HEK293 (cell line): ENCODE measurements around the gene SNN.

ENCODE experiments used
- FEZF1 ChIP-seq: fragments of 450-650 bp; formaldehyde crosslinking; IDR thresholded peaks from 2 replicates; pipeline ENCODE4 v1.5.1; 2016; ENCODE audit warnings: missing biosample characterization, missing genetic modification characterization
- GLI4 ChIP-seq: fragments of 450-650 bp; formaldehyde crosslinking; IDR thresholded peaks from 2 replicates; pipeline ENCODE4 v1.5.1; 2016; ENCODE audit warnings: missing biosample characterization, missing genetic modification characterization
- HOXC10 ChIP-seq: sonication (generic); formaldehyde crosslinking; IDR thresholded peaks from 2 replicates; pipeline ENCODE4 v1.8.1; 2023; ENCODE audit warnings: mild to moderate bottlenecking, missing genetic modification reagents
- IKZF3 ChIP-seq: fragments of 450-650 bp; IDR thresholded peaks from 2 replicates; pipeline ENCODE4 v1.5.0; 2018; ENCODE audit warnings: missing biosample characterization, mild to moderate bottlenecking, missing genetic modification characterization, moderate library complexity
- KLF7 ChIP-seq: fragments of 450-650 bp; formaldehyde crosslinking; IDR thresholded peaks from 2 replicates; pipeline ENCODE4 v1.5.1; 2016; ENCODE audit warnings: missing biosample characterization, missing genetic modification characterization, borderline replicate concordance
- KLF8 ChIP-seq: fragments of 450-650 bp; formaldehyde crosslinking; IDR thresholded peaks from 2 replicates; pipeline ENCODE4 v1.5.1; 2016; ENCODE audit warnings: missing biosample characterization, missing genetic modification characterization
- KLF9 ChIP-seq: fragments of 450-650 bp; formaldehyde crosslinking; IDR thresholded peaks from 2 replicates; pipeline ENCODE4 v1.5.1; 2016; ENCODE audit warnings: missing biosample characterization, missing genetic modification characterization, low read depth
- MEIS1 ChIP-seq: sonication (generic); formaldehyde crosslinking; IDR thresholded peaks from 2 replicates; pipeline ENCODE4 v1.8.1; 2022; ENCODE audit warnings: missing genetic modification reagents, mild to moderate bottlenecking, borderline replicate concordance
- OSR2 ChIP-seq: fragments of 450-650 bp; formaldehyde crosslinking; IDR thresholded peaks from 2 replicates; pipeline ENCODE4 v1.5.1; 2016; ENCODE audit warnings: missing biosample characterization, missing genetic modification characterization
- PATZ1 ChIP-seq: fragments of 450-650 bp; formaldehyde crosslinking; IDR thresholded peaks from 2 replicates; pipeline ENCODE4 v1.5.1; 2016; ENCODE audit warnings: missing biosample characterization, missing genetic modification characterization
- SCRT2 ChIP-seq: fragments of 450-650 bp; formaldehyde crosslinking; IDR thresholded peaks from 2 replicates; pipeline ENCODE4 v1.5.1; 2016; ENCODE audit warnings: missing biosample characterization, missing genetic modification characterization
- ZBTB20 ChIP-seq: fragments of 450-650 bp; formaldehyde crosslinking; IDR thresholded peaks from 2 replicates; pipeline ENCODE4 v1.5.1; 2016; ENCODE audit warnings: missing biosample characterization, missing genetic modification characterization
- ZBTB48 ChIP-seq: fragments of 450-650 bp; formaldehyde crosslinking; IDR thresholded peaks from 2 replicates; pipeline ENCODE4 v1.5.1; 2016; ENCODE audit warnings: missing biosample characterization, missing genetic modification characterization
- ZBTB6 ChIP-seq: fragments of 450-650 bp; formaldehyde crosslinking; IDR thresholded peaks from 2 replicates; pipeline ENCODE4 v1.5.1; 2017; ENCODE audit warnings: missing biosample characterization, missing genetic modification characterization
- ZFP3 ChIP-seq: fragments of 450-650 bp; formaldehyde crosslinking; IDR thresholded peaks from 2 replicates; pipeline ENCODE4 v1.5.1; 2016; ENCODE audit warnings: low read depth, missing biosample characterization, missing genetic modification characterization
- ZNF112 ChIP-seq: fragments of 450-650 bp; formaldehyde crosslinking; IDR thresholded peaks from 2 replicates; pipeline ENCODE4 v1.5.0; 2017; ENCODE audit warnings: missing biosample characterization, missing genetic modification characterization
- ZNF114 ChIP-seq: fragments of 450-650 bp; formaldehyde crosslinking; IDR thresholded peaks from 2 replicates; pipeline ENCODE4 v1.5.0; 2017; ENCODE audit warnings: missing biosample characterization, missing genetic modification characterization
- ZNF19 ChIP-seq: fragments of 450-650 bp; formaldehyde crosslinking; IDR thresholded peaks from 2 replicates; pipeline ENCODE4; 2016; ENCODE audit warnings: missing biosample characterization, missing genetic modification characterization, low read depth
- ZNF23 ChIP-seq: fragments of 450-650 bp; formaldehyde crosslinking; IDR thresholded peaks from 2 replicates; pipeline ENCODE4 v1.5.1; 2016; ENCODE audit warnings: missing biosample characterization, missing genetic modification characterization, borderline replicate concordance
- ZNF248 ChIP-seq: fragments of 450-650 bp; formaldehyde crosslinking; IDR thresholded peaks from 2 replicates; pipeline ENCODE4 v1.5.1; 2017; ENCODE audit warnings: missing biosample characterization, missing genetic modification characterization
- ZNF324 ChIP-seq: fragments of 450-650 bp; formaldehyde crosslinking; IDR thresholded peaks from 2 replicates; pipeline ENCODE4 v1.5.1; 2016; ENCODE audit warnings: missing biosample characterization, missing genetic modification characterization
- ZNF341 ChIP-seq: fragments of 450-650 bp; formaldehyde crosslinking; IDR thresholded peaks from 2 replicates; pipeline ENCODE4; 2016; ENCODE audit warnings: low read depth, missing biosample characterization, missing genetic modification characterization
- ZNF37A ChIP-seq: fragments of 450-650 bp; IDR thresholded peaks from 2 replicates; pipeline ENCODE4 v1.5.1; 2018; ENCODE audit warnings: missing biosample characterization, missing genetic modification characterization
- ZNF433 ChIP-seq: fragments of 450-650 bp; formaldehyde crosslinking; IDR thresholded peaks from 2 replicates; pipeline ENCODE4 v1.5.1; 2016; ENCODE audit warnings: missing biosample characterization, missing genetic modification characterization, low read depth
- ZNF48 ChIP-seq: fragments of 450-650 bp; formaldehyde crosslinking; IDR thresholded peaks from 2 replicates; pipeline ENCODE4 v1.5.1; 2016; ENCODE audit warnings: missing biosample characterization, missing genetic modification characterization
- ZNF510 ChIP-seq: fragments of 450-650 bp; formaldehyde crosslinking; IDR thresholded peaks from 2 replicates; pipeline ENCODE4 v1.5.1; 2018; ENCODE audit warnings: mild to moderate bottlenecking, missing genetic modification characterization, missing biosample characterization; ENCODE audit not compliant: insufficient replicate concordance
- ZNF571 ChIP-seq: fragments of 450-650 bp; formaldehyde crosslinking; IDR thresholded peaks from 2 replicates; pipeline ENCODE4 v1.5.0; 2017; ENCODE audit warnings: missing biosample characterization, missing genetic modification characterization
- ZNF596 ChIP-seq: fragments of 450-650 bp; IDR thresholded peaks from 2 replicates; pipeline ENCODE4 v1.5.0; 2018; ENCODE audit warnings: missing biosample characterization, mild to moderate bottlenecking, missing genetic modification characterization, moderate library complexity
- ZNF621 ChIP-seq: fragments of 450-650 bp; formaldehyde crosslinking; IDR thresholded peaks from 2 replicates; pipeline ENCODE4 v1.5.1; 2017; ENCODE audit warnings: missing biosample characterization, missing genetic modification characterization
- ZNF629 ChIP-seq: fragments of 450-650 bp; formaldehyde crosslinking; IDR thresholded peaks from 2 replicates; pipeline ENCODE4 v1.5.1; 2017; ENCODE audit warnings: missing biosample characterization, missing genetic modification characterization
- ZNF664 ChIP-seq: fragments of 450-650 bp; formaldehyde crosslinking; IDR thresholded peaks from 2 replicates; pipeline ENCODE4 v1.5.1; 2016; ENCODE audit warnings: missing biosample characterization, missing genetic modification characterization
- ZNF677 ChIP-seq: fragments of 450-650 bp; IDR thresholded peaks from 2 replicates; pipeline ENCODE4 v1.5.0; 2018; ENCODE audit warnings: missing biosample characterization, mild to moderate bottlenecking, missing genetic modification characterization, moderate library complexity
- ZNF701 ChIP-seq: fragments of 450-650 bp; formaldehyde crosslinking; IDR thresholded peaks from 2 replicates; pipeline ENCODE4 v1.5.1; 2016; ENCODE audit warnings: missing biosample characterization, missing genetic modification characterization
- ZNF747 ChIP-seq: fragments of 450-650 bp; formaldehyde crosslinking; IDR thresholded peaks from 2 replicates; pipeline ENCODE4 v1.5.1; 2016; ENCODE audit warnings: missing biosample characterization, missing genetic modification characterization
- ZNF76 ChIP-seq: fragments of 450-650 bp; formaldehyde crosslinking; IDR thresholded peaks from 2 replicates; pipeline ENCODE4; 2016; ENCODE audit warnings: low read depth, missing biosample characterization, missing genetic modification characterization, borderline replicate concordance
- ZNF785 ChIP-seq: fragments of 450-650 bp; formaldehyde crosslinking; IDR thresholded peaks from 2 replicates; pipeline ENCODE4 v1.5.1; 2016; ENCODE audit warnings: missing biosample characterization, missing genetic modification characterization
- ZNF830 ChIP-seq: fragments of 450-650 bp; IDR thresholded peaks from 2 replicates; pipeline ENCODE4 v1.5.0; 2018; ENCODE audit warnings: missing biosample characterization, missing genetic modification characterization, low read depth, mild to moderate bottlenecking, moderate library complexity
- ZNF837 ChIP-seq: fragments of 450-650 bp; formaldehyde crosslinking; IDR thresholded peaks from 2 replicates; pipeline ENCODE4 v1.5.1; 2016; ENCODE audit warnings: missing biosample characterization, missing genetic modification characterization
- ZSCAN23 ChIP-seq: fragments of 450-650 bp; formaldehyde crosslinking; IDR thresholded peaks from 2 replicates; pipeline ENCODE4 v1.5.1; 2016; ENCODE audit warnings: missing biosample characterization, missing genetic modification characterization
- TF ChIP-seq, protein P1 (sequence below): IDR thresholded peaks from 2 replicates; pipeline ENCODE4 v1.6.1; 2011; ENCODE audit warnings: mild to moderate bottlenecking, low read depth, low read length, borderline replicate concordance

SNN gene

GRCh38 chr16:11674818-11675560 lies 6.7 kb downstream of the SNN start (continued):
- no peak for TF ChIP-seq ZNF677
- peak; percentile 42; the same call in 1 of the 2 replicates for TF ChIP-seq ZNF629 (tag by site-specific recombination)
- TF ChIP-seq ZNF596: no peak
- no peak for TF ChIP-seq KLF9 (tag by site-specific recombination)
- TF ChIP-seq OSR2 (tag by site-specific recombination): no peak; the same call in 1 of the 2 replicates
- no peak for TF ChIP-seq FEZF1 (tag by site-specific recombination)
- no peak for TF ChIP-seq ZNF747 (tag by site-specific recombination)
- no peak for TF ChIP-seq HOXC10 (CRISPR knock-in tag)
- TF ChIP-seq ZNF830 (tag by site-specific recombination): no peak
- no peak for TF ChIP-seq ZNF48
- peak; percentile 57 for TF ChIP-seq ZNF341 (tag by site-specific recombination)
- no peak for TF ChIP-seq ZNF837 (tag by site-specific recombination)
- TF ChIP-seq ZNF324 (tag by site-specific recombination): no peak
- TF ChIP-seq PATZ1: peak; percentile 24; the same call in 1 of the 2 replicates
- no peak for TF ChIP-seq ZFP3 (tag by site-specific recombination)
- peak; percentile 19; the same call in 1 of the 2 replicates for TF ChIP-seq ZBTB48
- TF ChIP-seq KLF7 (tag by site-specific recombination): no peak
- TF ChIP-seq ZBTB6: peak; percentile 86; the same call in 1 of the 2 replicates
- TF ChIP-seq ZNF621 (tag by site-specific recombination): no peak
- no peak for TF ChIP-seq ZNF114 (tag by site-specific recombination)
- no peak for TF ChIP-seq ZNF23 (tag by site-specific recombination)
- TF ChIP-seq ZNF664 (tag by site-specific recombination): no peak
- peak; percentile 48; the same call in 1 of the 2 replicates for TF ChIP-seq ZNF76 (tag by site-specific recombination)
- no peak for TF ChIP-seq ZSCAN23 (tag by site-specific recombination)
- TF ChIP-seq ZNF37A (tag by site-specific recombination): no peak
- no peak for TF ChIP-seq ZNF571 (tag by site-specific recombination)
- TF ChIP-seq, protein P1, sequence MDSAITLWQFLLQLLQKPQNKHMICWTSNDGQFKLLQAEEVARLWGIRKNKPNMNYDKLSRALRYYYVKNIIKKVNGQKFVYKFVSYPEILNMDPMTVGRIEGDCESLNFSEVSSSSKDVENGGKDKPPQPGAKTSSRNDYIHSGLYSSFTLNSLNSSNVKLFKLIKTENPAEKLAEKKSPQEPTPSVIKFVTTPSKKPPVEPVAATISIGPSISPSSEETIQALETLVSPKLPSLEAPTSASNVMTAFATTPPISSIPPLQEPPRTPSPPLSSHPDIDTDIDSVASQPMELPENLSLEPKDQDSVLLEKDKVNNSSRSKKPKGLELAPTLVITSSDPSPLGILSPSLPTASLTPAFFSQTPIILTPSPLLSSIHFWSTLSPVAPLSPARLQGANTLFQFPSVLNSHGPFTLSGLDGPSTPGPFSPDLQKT: no peak
- TF ChIP-seq GLI4 (tag by site-specific recombination): no peak
- no peak for TF ChIP-seq ZNF510 (tag by site-specific recombination)
- TF ChIP-seq IKZF3 (tag by site-specific recombination): 0 out of 2 replicates have a peak, but pooled peaks have one; percentile 35
- no peak for TF ChIP-seq KLF8
- TF ChIP-seq SCRT2 (tag by site-specific recombination): peak; percentile 99
- no peak for TF ChIP-seq ZNF248 (tag by site-specific recombination)
- TF ChIP-seq MEIS1 (CRISPR knock-in tag): no peak
- TF ChIP-seq ZNF112 (tag by site-specific recombination): no peak
- no peak for TF ChIP-seq ZNF19 (tag by site-specific recombination)
- no peak for TF ChIP-seq ZNF433 (tag by site-specific recombination)
- no peak for TF ChIP-seq ZBTB20 (tag by site-specific recombination)
- TF ChIP-seq ZNF785 (tag by site-specific recombination): no peak
- no peak for TF ChIP-seq ZNF701 (tag by site-specific recombination)
